GF-D8 (cell line): ENCODE data around the gene KCNQ1.

Experiments used
- DNase-seq: peaks from one replicate; lab custom pipeline; 2025; lab: John Stamatoyannopoulos, UW

The KCNQ1 gene

GRCh38 chr11:2522631-2523255, 77.9 kb downstream of the KCNQ1 start:
- DNase-seq: no peak

- no peak for DNase-seq
Measured at GRCh38 chr11:2523821-2524391, 79.1 kb downstream of the KCNQ1 start.

GRCh38 chr11:2524446-2525165, 79.8 kb downstream of the KCNQ1 start:
- no peak for DNase-seq

- DNase-seq: no peak
Measured at GRCh38 chr11:2525166-2525861, 80.5 kb downstream of the KCNQ1 start.

- DNase-seq: no peak
Measured at GRCh38 chr11:2525941-2526807, 81.4 kb downstream of the KCNQ1 start.

GRCh38 chr11:2526808-2527381, 82.1 kb downstream of the KCNQ1 start:
- no peak for DNase-seq

- no peak for DNase-seq
Measured at GRCh38 chr11:2527621-2528291, 82.9 kb downstream of the KCNQ1 start.

- DNase-seq: no peak
Measured at GRCh38 chr11:2528301-2529050, 83.7 kb downstream of the KCNQ1 start.

GRCh38 chr11:2529173-2529572, 84.4 kb downstream of the KCNQ1 start:
- DNase-seq: no peak

GRCh38 chr11:2529636-2530035, 84.8 kb downstream of the KCNQ1 start:
- DNase-seq: no peak

GRCh38 chr11:2530131-2530854, 85.5 kb downstream of the KCNQ1 start:
- no peak for DNase-seq

- DNase-seq: no peak
Measured at GRCh38 chr11:2530855-2531200, 86.0 kb downstream of the KCNQ1 start.

- DNase-seq: no peak
Measured at GRCh38 chr11:2531277-2531986, 86.6 kb downstream of the KCNQ1 start.

- no peak for DNase-seq
Measured at GRCh38 chr11:2531987-2532703, 87.3 kb downstream of the KCNQ1 start.

GRCh38 chr11:2532704-2533586, 88.1 kb downstream of the KCNQ1 start:
- DNase-seq: peak; percentile 35

- peak; percentile 37 for DNase-seq
Measured at GRCh38 chr11:2533587-2534133, 88.9 kb downstream of the KCNQ1 start.
